Activated naive CD4-positive, alpha-beta T cell treated with anti-CD3 and anti-CD28 coated beads, Interleukin-2, amount 50 U/mL, for 16 hours (primary cell): ENCODE measurements around the gene CAPN8.

Experiments
- DNase-seq: peaks from one replicate; pipeline ENCODE4 v3.0.0-alpha.2; 2020

CAPN8 gene

GRCh38 chr1:223665592-223666312 is at the start of gene CAPN8:
Gene CAPN8, minus strand, starts transcription at chr1:223665701. Its CDS starts 55 bp downstream, at chr1:223665646.
- DNase-seq, result no peak

GRCh38 chr1:223714849-223715603 is 49.5 kb upstream of the CAPN8 start:
- no peak for DNase-seq

GRCh38 chr1:223714421-223714724 is 48.9 kb upstream of the CAPN8 start:
- no peak for DNase-seq

GRCh38 chr1:223713546-223714420 is 48.3 kb upstream of the CAPN8 start:
- no peak for DNase-seq

- peak; percentile 38 for DNase-seq
These were observed 47.5 kb upstream of the CAPN8 start for GRCh38 chr1:223712850-223713474.

- DNase-seq, result peak; percentile 50
These were observed 46.8 kb upstream of the CAPN8 start, which contains the start of gene CAPN2 for GRCh38 chr1:223712194-223712849. Gene CAPN2, plus strand, starts transcription at chr1:223712539. Its CDS starts 102 bp downstream, at chr1:223712641.

GRCh38 chr1:223711747-223712193 is 46.3 kb upstream of the CAPN8 start:
- DNase-seq, result no peak

- no peak for DNase-seq
These were observed 45.7 kb upstream of the CAPN8 start for GRCh38 chr1:223711173-223711572.

GRCh38 chr1:223710179-223711133 is 45.0 kb upstream of the CAPN8 start:
- DNase-seq, result no peak

- no peak for DNase-seq
These were observed 44.1 kb upstream of the CAPN8 start for GRCh38 chr1:223709598-223709997.

GRCh38 chr1:223708651-223709268 is 43.3 kb upstream of the CAPN8 start:
- DNase-seq, result no peak

GRCh38 chr1:223708001-223708359 is 42.5 kb upstream of the CAPN8 start:
- DNase-seq, result no peak

- no peak for DNase-seq
These were observed 41.9 kb upstream of the CAPN8 start for GRCh38 chr1:223707256-223708000.

GRCh38 chr1:223706077-223706973 is 40.8 kb upstream of the CAPN8 start:
- DNase-seq, result no peak

GRCh38 chr1:223704921-223705878 is 39.7 kb upstream of the CAPN8 start:
- DNase-seq, result no peak

- DNase-seq, result no peak
These were observed 38.1 kb upstream of the CAPN8 start for GRCh38 chr1:223703668-223704013.
